GM18909 (cell line): ENCODE results near the gene KLK8.
"Not testable (repeated sequence)": the region's sequence is repeated elsewhere in the genome, so short reads cannot be mapped to it uniquely, and the experiment has no call there.

Experiments
- ATAC-seq: cut with Tn5 transposase; IDR thresholded peaks from one replicate; pipeline ENCODE4 v1.9.1; 2021; ENCODE audit warnings: mild to moderate bottlenecking; ENCODE audit not compliant: unreplicated experiment, poor library complexity

KLK8 gene

GRCh38 chr19:50984416-50984815 is 17.0 kb downstream of the KLK8 start:
- not testable (repeated sequence) for ATAC-seq

- ATAC-seq = no peak
These were observed 17.6 kb downstream of the KLK8 start, which contains the start of gene KLK7 for GRCh38 chr19:50983625-50984292. Gene KLK7 (minus strand): TSS chr19:50983917. CDS start chr19:50982399, 1,518 bp downstream.

- no peak for ATAC-seq
These were observed 19.2 kb downstream of the KLK8 start for GRCh38 chr19:50982186-50982585.

- no peak for ATAC-seq
These were observed 19.7 kb downstream of the KLK8 start for GRCh38 chr19:50981587-50982146.

GRCh38 chr19:50980208-50980607 is 21.2 kb downstream of the KLK8 start:
- ATAC-seq = no peak

- ATAC-seq = no peak
These were observed 21.6 kb downstream of the KLK8 start for GRCh38 chr19:50979758-50980157.

- ATAC-seq = no peak
These were observed 22.5 kb downstream of the KLK8 start for GRCh38 chr19:50978772-50979390.

GRCh38 chr19:50977626-50978025 is 23.8 kb downstream of the KLK8 start:
- ATAC-seq = no peak

- no peak for ATAC-seq
These were observed 25.6 kb downstream of the KLK8 start for GRCh38 chr19:50975766-50976165.

- ATAC-seq = no peak
These were observed 26.5 kb downstream of the KLK8 start for GRCh38 chr19:50974702-50975556.

GRCh38 chr19:50972795-50973376 is 28.5 kb downstream of the KLK8 start:
- no peak for ATAC-seq

- not testable (repeated sequence) for ATAC-seq
These were observed 31.6 kb downstream of the KLK8 start for GRCh38 chr19:50969810-50970209.

- ATAC-seq = no peak
These were observed 32.0 kb downstream of the KLK8 start, which contains the start of gene KLK6 for GRCh38 chr19:50969413-50969760. Gene KLK6 (minus strand): TSS chr19:50969591. CDS start chr19:50968104, 1,487 bp downstream.

- no peak for ATAC-seq
These were observed 32.5 kb downstream of the KLK8 start for GRCh38 chr19:50968716-50969412.

GRCh38 chr19:50967929-50968715 is 33.3 kb downstream of the KLK8 start:
- ATAC-seq = no peak

- ATAC-seq = no peak
These were observed 37.1 kb downstream of the KLK8 start for GRCh38 chr19:50964266-50964665.

GRCh38 chr19:50963381-50963780 is 38.0 kb downstream of the KLK8 start:
- ATAC-seq = no peak

- no peak for ATAC-seq
These were observed 39.2 kb downstream of the KLK8 start for GRCh38 chr19:50962245-50962644.
